Measurements from ENCODE around the gene TSHR.

DNA sequence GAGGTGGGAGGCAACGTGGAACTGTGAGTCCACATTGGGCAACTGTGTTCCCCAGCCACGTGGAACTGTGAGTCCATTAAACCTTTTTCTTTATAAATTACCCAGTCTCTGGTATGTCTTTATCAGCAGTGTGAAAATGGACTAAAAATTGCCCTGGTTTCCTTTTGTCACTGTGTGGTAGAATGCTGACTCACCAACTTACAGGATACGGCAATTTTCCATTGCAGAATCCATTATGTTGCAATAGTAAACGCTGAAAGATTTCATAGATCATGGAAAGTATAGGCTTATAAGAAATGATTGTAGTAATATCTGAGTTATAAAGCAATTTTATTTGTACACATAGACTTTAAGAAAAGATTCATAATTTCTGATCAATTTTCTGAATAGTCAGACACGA is 172.4 kb downstream of the TSHR start:
- TF ChIP-seq, protein P1, sequence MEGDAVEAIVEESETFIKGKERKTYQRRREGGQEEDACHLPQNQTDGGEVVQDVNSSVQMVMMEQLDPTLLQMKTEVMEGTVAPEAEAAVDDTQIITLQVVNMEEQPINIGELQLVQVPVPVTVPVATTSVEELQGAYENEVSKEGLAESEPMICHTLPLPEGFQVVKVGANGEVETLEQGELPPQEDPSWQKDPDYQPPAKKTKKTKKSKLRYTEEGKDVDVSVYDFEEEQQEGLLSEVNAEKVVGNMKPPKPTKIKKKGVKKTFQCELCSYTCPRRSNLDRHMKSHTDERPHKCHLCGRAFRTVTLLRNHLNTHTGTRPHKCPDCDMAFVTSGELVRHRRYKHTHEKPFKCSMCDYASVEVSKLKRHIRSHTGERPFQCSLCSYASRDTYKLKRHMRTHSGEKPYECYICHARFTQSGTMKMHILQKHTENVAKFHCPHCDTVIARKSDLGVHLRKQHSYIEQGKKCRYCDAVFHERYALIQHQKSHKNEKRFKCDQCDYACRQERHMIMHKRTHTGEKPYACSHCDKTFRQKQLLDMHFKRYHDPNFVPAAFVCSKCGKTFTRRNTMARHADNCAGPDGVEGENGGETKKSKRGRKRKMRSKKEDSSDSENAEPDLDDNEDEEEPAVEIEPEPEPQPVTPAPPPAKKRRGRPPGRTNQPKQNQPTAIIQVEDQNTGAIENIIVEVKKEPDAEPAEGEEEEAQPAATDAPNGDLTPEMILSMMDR (IDR thresholded peaks at IDR 0.05): no peak
- no peak for TF ChIP-seq POLR2A (IDR thresholded peaks at IDR 0.05)
